Skeletal muscle cell (primary cell): Measurements from ENCODE around the gene FAM162A.
A peak's percentile ranks its signal among the peaks of the same experiment; 100 is the strongest.
"Not testable (repeated sequence)": the region's sequence is repeated elsewhere in the genome, so short reads cannot be mapped to it uniquely, and the experiment has no call there.

Experiments
- DNase-seq: peaks from one replicate; pipeline ENCODE4 v3.0.0-alpha.2; 2010; ENCODE audit warnings: low read depth
- H3K4me3 ChIP-seq: 2 replicates; pipeline ENCODE4 v1.5.1; 2011; ENCODE audit warnings: low read depth, mild to moderate bottlenecking, control low read depth, low read length, moderate library complexity

FAM162A gene

GRCh38 chr3:122415104-122415744 lies 31.2 kb downstream of the FAM162A start:
- H3K4me3 ChIP-seq = peak overlapping the region; percentile 94
- DNase-seq = peak; percentile 23

- DNase-seq = peak; percentile 86
Measured at GRCh38 chr3:122415762-122416654, 32.0 kb downstream of the FAM162A start, which contains the start of gene WDR5B. Gene WDR5B, minus strand, starts transcription at chr3:122416062. Its CDS starts 534 bp downstream, at chr3:122415528.

GRCh38 chr3:122416966-122417365 lies 33.0 kb downstream of the FAM162A start:
- no peak for DNase-seq
- peak overlapping the region; percentile 94 for H3K4me3 ChIP-seq

More at GRCh38 chr3:122415762-122416654, 32.0 kb downstream of the FAM162A start, which contains the start of gene WDR5B:
- peak within 1 kb of the TSS; percentile 94 for H3K4me3 ChIP-seq

- DNase-seq = no peak
- no peak overlapping the region for H3K4me3 ChIP-seq
Measured at GRCh38 chr3:122421101-122421500, 37.1 kb downstream of the FAM162A start.

- no peak for DNase-seq
- H3K4me3 ChIP-seq = no peak overlapping the region
Measured at GRCh38 chr3:122421836-122422235, 37.9 kb downstream of the FAM162A start.

- no peak for DNase-seq
- H3K4me3 ChIP-seq = no peak overlapping the region
Measured at GRCh38 chr3:122427857-122428471, 44.0 kb downstream of the FAM162A start.

- H3K4me3 ChIP-seq = no peak overlapping the region
- no peak for DNase-seq
Measured at GRCh38 chr3:122430371-122430770, 46.4 kb downstream of the FAM162A start.

GRCh38 chr3:122435950-122436349 lies 52.0 kb downstream of the FAM162A start:
- DNase-seq = no peak
- H3K4me3 ChIP-seq = no peak overlapping the region

- no peak overlapping the region for H3K4me3 ChIP-seq
- no peak for DNase-seq
Measured at GRCh38 chr3:122443090-122443489, 59.1 kb downstream of the FAM162A start.

- not testable (repeated sequence) for DNase-seq
Measured at GRCh38 chr3:122443762-122444490, 59.9 kb downstream of the FAM162A start.

GRCh38 chr3:122444491-122444887 lies 60.5 kb downstream of the FAM162A start:
- not testable (repeated sequence) for H3K4me3 ChIP-seq, DNase-seq

More at GRCh38 chr3:122443762-122444490, 59.9 kb downstream of the FAM162A start:
- not testable (repeated sequence) for H3K4me3 ChIP-seq

GRCh38 chr3:122448218-122448617 lies 64.2 kb downstream of the FAM162A start:
- not testable (repeated sequence) for DNase-seq, H3K4me3 ChIP-seq

GRCh38 chr3:122451371-122451770 lies 67.4 kb downstream of the FAM162A start:
- DNase-seq = no peak
- no peak overlapping the region for H3K4me3 ChIP-seq

- no peak for DNase-seq
- H3K4me3 ChIP-seq = no peak overlapping the region
Measured at GRCh38 chr3:122456074-122456473, 72.1 kb downstream of the FAM162A start.

GRCh38 chr3:122457706-122458105 lies 73.7 kb downstream of the FAM162A start:
- no peak overlapping the region for H3K4me3 ChIP-seq
- no peak for DNase-seq

GRCh38 chr3:122458992-122459391 lies 75.0 kb downstream of the FAM162A start:
- H3K4me3 ChIP-seq = no peak overlapping the region
- peak; percentile 13 for DNase-seq

GRCh38 chr3:122461806-122462205 lies 77.8 kb downstream of the FAM162A start:
- no peak for DNase-seq
- no peak overlapping the region for H3K4me3 ChIP-seq
